Activated B cell treated with CpG ODN at 0.5 μM for 24 hours (primary cell): Measurements from ENCODE around the gene NRIP1. TPM values are rescaled to one million over a fixed set of nuclear protein-coding genes. Genes with fewer than 3 reads are reported as not detected.

Source experiments
- ATAC-seq: fragments of 200-7000 bp; cut with Tn5 transposase; one replicate; pipeline ENCODE4 v1.10.0; 2021; ENCODE audit warnings: low read depth, mild to moderate bottlenecking, moderate library complexity
- CTCF ChIA-PET: fragments of 350-600 bp; sonication (Branson Sonifier 250); formaldehyde crosslinking; loops from one replicate; lab custom pipeline; 2021; ENCODE audit warnings: antibody characterized with exemption; lab: Charles Lee
- POLR2A ChIA-PET: fragments of 350-600 bp; sonication (Branson Sonifier 250); formaldehyde crosslinking; loops from one replicate; lab custom pipeline; 2021; ENCODE audit warnings: antibody characterized with exemption; lab: Charles Lee
- DNase-seq: peaks from one replicate; pipeline ENCODE4 v3.0.0; 2022
- H3K27ac Mint-ChIP-seq: one replicate; pipeline ENCODE4 v1.8.0; 2020; ENCODE audit warnings: mixed read lengths
- H3K27me3 Mint-ChIP-seq: one replicate; pipeline ENCODE4 v1.8.0; 2021; ENCODE audit warnings: mixed read lengths
- H3K36me3 Mint-ChIP-seq: one replicate; pipeline ENCODE4 v1.8.0; 2021; ENCODE audit warnings: low read depth, mixed read lengths
- H3K4me1 Mint-ChIP-seq: one replicate; pipeline ENCODE4 v1.8.0; 2021; ENCODE audit warnings: mixed read lengths
- H3K4me3 Mint-ChIP-seq: one replicate; pipeline ENCODE4 v1.8.0; 2020; ENCODE audit warnings: mild to moderate bottlenecking, mixed read lengths
- H3K9me3 Mint-ChIP-seq: one replicate; pipeline ENCODE4 v1.8.0; 2020; ENCODE audit warnings: mixed read lengths
- CTCF ChIP-seq: fragments of 200-600 bp; IDR thresholded peaks from one replicate; pipeline ENCODE4 v1.8.0; 2022; ENCODE audit warnings: antibody characterized with exemption, mild to moderate bottlenecking
- intact Hi-C: fragments of 100-400 bp; cut with micrococcal nuclease; formaldehyde crosslinking; loops from one replicate; pipeline ENCODE4 v1.15.1; 2024
- total RNA-seq: library from RNA; stranded (reverse); gene quantifications from 2 replicates; pipeline ENCODE4 v1.2.3, GENCODE V29; 2022

The NRIP1 gene
- total RNA-seq, 1 donor from 2014 or later, result 26.6 TPM

- POLR2A ChIA-PET, result no interaction called here
- DNase-seq, result no peak
- Mint-ChIP-seq H3K4me1 (no peaks in the 10 kb centered on the region), H3K27ac (no peak overlapping the region), H3K4me3 (no peak overlapping the region), H3K36me3 (no peaks in the 10 kb centered on the region), H3K9me3 (no peaks in the 10 kb centered on the region), H3K27me3 (no peaks in the 10 kb centered on the region)
- no peak for TF ChIP-seq CTCF
- no peak for ATAC-seq
- intact Hi-C loops, result no loop called here
- CTCF ChIA-PET, result no interaction called here
These were observed 108.0 kb downstream of the NRIP1 start for GRCh38 chr21:14956807-14957206.

- H3K27ac Mint-ChIP-seq, result no peak overlapping the region
- H3K4me3 Mint-ChIP-seq, result no peak overlapping the region
- no peaks in the 10 kb centered on the region for H3K36me3 Mint-ChIP-seq
- H3K9me3 Mint-ChIP-seq, result no peaks in the 10 kb centered on the region
- TF ChIP-seq CTCF, result no peak
- intact Hi-C loops, result no loop called here
- no peaks in the 10 kb centered on the region for H3K27me3 Mint-ChIP-seq
- no peaks in the 10 kb centered on the region for H3K4me1 Mint-ChIP-seq
- ATAC-seq (no peak), DNase-seq (no peak)
- CTCF ChIA-PET, result no interaction called here
- POLR2A ChIA-PET, result no interaction called here
These were observed 108.8 kb downstream of the NRIP1 start for GRCh38 chr21:14955936-14956520.

- no peak for DNase-seq
- no peak overlapping the region for H3K4me3 Mint-ChIP-seq
- ATAC-seq, result no peak
These were observed 111.9 kb downstream of the NRIP1 start for GRCh38 chr21:14952916-14953315.

GRCh38 chr21:14949603-14950002, 115.2 kb downstream of the NRIP1 start:
- Mint-ChIP-seq H3K27me3 (no peaks in the 10 kb centered on the region), H3K9me3 (peaks cover 5% of the 10 kb centered on the region), H3K27ac (no peak overlapping the region), H3K4me1 (no peaks in the 10 kb centered on the region), H3K4me3 (no peak overlapping the region), H3K36me3 (no peaks in the 10 kb centered on the region)
- ATAC-seq (no peak), DNase-seq (no peak)
- ChIA-PET POLR2A (no interaction called here), CTCF (no interaction called here)
- TF ChIP-seq CTCF, result no peak
- intact Hi-C loops, result no loop called here

More at GRCh38 chr21:14952916-14953315, 111.9 kb downstream of the NRIP1 start:
- POLR2A ChIA-PET, result no interaction called here
- Mint-ChIP-seq H3K9me3 (peaks cover 5% of the 10 kb centered on the region), H3K27me3 (no peaks in the 10 kb centered on the region), H3K4me1 (no peaks in the 10 kb centered on the region), H3K36me3 (no peaks in the 10 kb centered on the region), H3K27ac (no peak overlapping the region)
- intact Hi-C loops, result no loop called here
- CTCF ChIA-PET, result no interaction called here
- no peak for TF ChIP-seq CTCF

GRCh38 chr21:14947613-14948160, 117.1 kb downstream of the NRIP1 start:
- Mint-ChIP-seq H3K4me1 (no peaks in the 10 kb centered on the region), H3K27ac (no peak overlapping the region), H3K9me3 (peaks cover 5% of the 10 kb centered on the region), H3K36me3 (no peaks in the 10 kb centered on the region), H3K27me3 (no peaks in the 10 kb centered on the region), H3K4me3 (no peak overlapping the region)
- no peak for TF ChIP-seq CTCF
- intact Hi-C loops, result no loop called here
- ATAC-seq (no peak), DNase-seq (no peak)
- POLR2A ChIA-PET, result no interaction called here
- CTCF ChIA-PET, result no interaction called here
